ENCODE results near the gene ARID1A. TPM values are rescaled to one million over a fixed set of nuclear protein-coding genes. Genes with fewer than 3 reads are reported as not detected.

Gene ARID1A
- total RNA-seq, 1 donor from 2014 or later = 142 TPM

GRCh38 chr1:26740023-26740634 lies 44.3 kb downstream of the ARID1A start:
- no peak overlapping the region for H3K4me3 Mint-ChIP-seq
- intact Hi-C loops (cut with micrococcal nuclease) = no loop called here

GRCh38 chr1:26740952-26741351 lies 45.1 kb downstream of the ARID1A start:
- ChIA-PET CTCF (no interaction called here), POLR2A (interaction anchor here (5.4 kb wide), 1 partner anchor 44 kb away, joined by 45 read pairs; the partner anchor contains the start of gene ARID1A)
- Mint-ChIP-seq H3K4me3 (no peak overlapping the region), H3K36me3 (ENCODE audit: low read depth) (peaks cover 71% of the 10 kb centered on the region), H3K27me3 (no peaks in the 10 kb centered on the region), H3K9me3 (no peaks in the 10 kb centered on the region), H3K27ac (peak overlapping the region; percentile 97), H3K4me1 (peaks cover 71% of the 10 kb centered on the region)
- ATAC-seq (ENCODE audit: low read depth) (no peak), DNase-seq (no peak)
- intact Hi-C loops (cut with micrococcal nuclease) = no loop called here
- TF ChIP-seq CTCF (IDR thresholded peaks at IDR 0.05) = no peak

More at GRCh38 chr1:26740023-26740634, 44.3 kb downstream of the ARID1A start:
- no peak for TF ChIP-seq CTCF (IDR thresholded peaks at IDR 0.05)
- DNase-seq = no peak
- ChIA-PET POLR2A (interaction anchor here (5.4 kb wide), 1 partner anchor 43 kb away, joined by 45 read pairs; the partner anchor contains the start of gene ARID1A), CTCF (no interaction called here)
- Mint-ChIP-seq H3K27me3 (no peaks in the 10 kb centered on the region), H3K36me3 (ENCODE audit: low read depth) (peaks cover 72% of the 10 kb centered on the region), H3K27ac (peak overlapping the region; percentile 97), H3K4me1 (peaks cover 64% of the 10 kb centered on the region), H3K9me3 (no peaks in the 10 kb centered on the region)
- no peak for ATAC-seq (ENCODE audit: low read depth)

GRCh38 chr1:26743426-26744059 lies 47.7 kb downstream of the ARID1A start:
- no peaks in the 10 kb centered on the region for H3K27me3 Mint-ChIP-seq
- peak; percentile 26 for ATAC-seq (ENCODE audit: low read depth)

GRCh38 chr1:26744075-26744959 lies 48.5 kb downstream of the ARID1A start:
- peaks cover 91% of the 10 kb centered on the region for H3K4me1 Mint-ChIP-seq
- POLR2A ChIA-PET = interaction anchor here (0.5 to 5.4 kb wide), 16 partner anchors 15 to 1510 kb away, joined by 3 to 52 read pairs (median 6); partner anchors contain the start of genes ARID1A and PIGV
- H3K9me3 Mint-ChIP-seq = no peaks in the 10 kb centered on the region
- TF ChIP-seq CTCF (IDR thresholded peaks at IDR 0.05) = no peak
- H3K36me3 Mint-ChIP-seq (ENCODE audit: low read depth) = peaks cover 76% of the 10 kb centered on the region
- H3K27ac Mint-ChIP-seq = peak overlapping the region; percentile 97
- intact Hi-C loops (cut with micrococcal nuclease) = loop anchor here (1.0 to 2.0 kb wide), 5 partner anchors 22 to 199 kb away; partner anchors contain the start of gene PIGV
- ATAC-seq (ENCODE audit: low read depth) (peak; percentile 96), DNase-seq (peak; percentile 57)
- CTCF ChIA-PET = interaction anchor here (0.9 to 3.6 kb wide), 8 partner anchors 20 to 142 kb away, joined by 3 to 11 read pairs (median 3); no protein-coding TSS in a partner anchor
- peak overlapping the region; percentile 79 for H3K4me3 Mint-ChIP-seq
- H3K27me3 Mint-ChIP-seq = no peaks in the 10 kb centered on the region

More at GRCh38 chr1:26743426-26744059, 47.7 kb downstream of the ARID1A start:
- intact Hi-C loops (cut with micrococcal nuclease) = loop anchor here (1.0 to 2.0 kb wide), 5 partner anchors 21 to 198 kb away; partner anchors contain the start of gene PIGV
- DNase-seq = no peak
- Mint-ChIP-seq H3K27ac (peak overlapping the region; percentile 97), H3K9me3 (no peaks in the 10 kb centered on the region), H3K4me1 (peaks cover 92% of the 10 kb centered on the region), H3K36me3 (ENCODE audit: low read depth) (peaks cover 76% of the 10 kb centered on the region), H3K4me3 (peak overlapping the region; percentile 79)
- ChIA-PET POLR2A (interaction anchor here (0.5 to 5.4 kb wide), 13 partner anchors 11 to 216 kb away, joined by 3 to 52 read pairs (median 7); partner anchors contain the start of genes ARID1A and PIGV), CTCF (interaction anchor here (0.8 to 1.7 kb wide), 8 partner anchors 19 to 126 kb away, joined by 3 to 6 read pairs (median 4); no protein-coding TSS in a partner anchor)
- TF ChIP-seq CTCF (IDR thresholded peaks at IDR 0.05) = no peak

Measured in activated B cell treated with CpG ODN at 0.5 μM for 24 hours (primary cell).